ENCODE results near the gene TACC2.

DNA sequence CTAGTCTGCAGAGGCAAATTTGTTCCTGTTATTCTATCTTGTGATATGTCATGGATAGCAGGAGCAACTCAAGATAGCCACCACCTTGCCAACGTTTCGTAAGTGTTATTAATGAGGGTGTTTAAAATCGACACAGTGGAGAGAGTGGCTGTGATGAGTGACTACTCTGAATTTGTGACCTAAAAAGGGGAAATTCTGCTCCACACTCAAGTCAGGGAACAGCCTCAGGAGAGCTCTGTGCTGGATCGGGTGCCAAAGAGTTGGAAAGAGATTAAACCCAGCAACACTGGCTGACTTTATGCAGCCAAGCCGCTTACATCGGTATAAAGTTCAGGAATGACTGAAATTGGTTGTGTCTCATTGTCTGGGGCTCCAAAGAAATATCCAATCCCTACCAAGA lies 9.5 kb downstream of the TACC2 start:
- TF ChIP-seq GLIS3 (CRISPR knock-in tag; IDR thresholded peaks at IDR 0.05) (no peak), RARB (CRISPR knock-in tag; IDR thresholded peaks at IDR 0.05) (no peak), BACH2 (CRISPR knock-in tag; IDR thresholded peaks at IDR 0.05; ENCODE audit: borderline replicate concordance) (no peak), TCF4 (CRISPR knock-in tag; IDR thresholded peaks at IDR 0.05; ENCODE audit: borderline replicate concordance) (no peak)
- TF ChIP-seq, protein P1, sequence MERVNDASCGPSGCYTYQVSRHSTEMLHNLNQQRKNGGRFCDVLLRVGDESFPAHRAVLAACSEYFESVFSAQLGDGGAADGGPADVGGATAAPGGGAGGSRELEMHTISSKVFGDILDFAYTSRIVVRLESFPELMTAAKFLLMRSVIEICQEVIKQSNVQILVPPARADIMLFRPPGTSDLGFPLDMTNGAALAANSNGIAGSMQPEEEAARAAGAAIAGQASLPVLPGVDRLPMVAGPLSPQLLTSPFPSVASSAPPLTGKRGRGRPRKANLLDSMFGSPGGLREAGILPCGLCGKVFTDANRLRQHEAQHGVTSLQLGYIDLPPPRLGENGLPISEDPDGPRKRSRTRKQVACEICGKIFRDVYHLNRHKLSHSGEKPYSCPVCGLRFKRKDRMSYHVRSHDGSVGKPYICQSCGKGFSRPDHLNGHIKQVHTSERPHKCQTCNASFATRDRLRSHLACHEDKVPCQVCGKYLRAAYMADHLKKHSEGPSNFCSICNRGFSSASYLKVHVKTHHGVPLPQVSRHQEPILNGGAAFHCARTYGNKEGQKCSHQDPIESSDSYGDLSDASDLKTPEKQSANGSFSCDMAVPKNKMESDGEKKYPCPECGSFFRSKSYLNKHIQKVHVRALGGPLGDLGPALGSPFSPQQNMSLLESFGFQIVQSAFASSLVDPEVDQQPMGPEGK (CRISPR knock-in tag; IDR thresholded peaks at IDR 0.05; ENCODE audit: borderline replicate concordance) = no peak
- TF ChIP-seq, protein P2, sequence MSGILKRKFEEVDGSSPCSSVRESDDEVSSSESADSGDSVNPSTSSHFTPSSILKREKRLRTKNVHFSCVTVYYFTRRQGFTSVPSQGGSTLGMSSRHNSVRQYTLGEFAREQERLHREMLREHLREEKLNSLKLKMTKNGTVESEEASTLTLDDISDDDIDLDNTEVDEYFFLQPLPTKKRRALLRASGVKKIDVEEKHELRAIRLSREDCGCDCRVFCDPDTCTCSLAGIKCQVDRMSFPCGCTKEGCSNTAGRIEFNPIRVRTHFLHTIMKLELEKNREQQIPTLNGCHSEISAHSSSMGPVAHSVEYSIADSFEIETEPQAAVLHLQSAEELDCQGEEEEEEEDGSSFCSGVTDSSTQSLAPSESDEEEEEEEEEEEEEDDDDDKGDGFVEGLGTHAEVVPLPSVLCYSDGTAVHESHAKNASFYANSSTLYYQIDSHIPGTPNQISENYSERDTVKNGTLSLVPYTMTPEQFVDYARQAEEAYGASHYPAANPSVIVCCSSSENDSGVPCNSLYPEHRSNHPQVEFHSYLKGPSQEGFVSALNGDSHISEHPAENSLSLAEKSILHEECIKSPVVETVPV (CRISPR knock-in tag; IDR thresholded peaks at IDR 0.05) = no peak

Measured in SK-N-SH treated with all-trans-retinoic acid at 6 μM for 48 hours (cell line).